HepG2 (cell line): Measurements from ENCODE around the gene DLL1. TPM values are rescaled to one million over a fixed set of nuclear protein-coding genes. Genes with fewer than 3 reads are reported as not detected.

Source experiments
- ATAC-seq: fragments of 200-7000 bp; cut with Tn5 transposase; 3 replicates; pipeline ENCODE4 v1.9.1; 2020; ENCODE audit warnings: mild to moderate bottlenecking, moderate library complexity
- BruUV-seq: library from RNA; stranded (reverse); fragments of 400-500 nt; replicated peaks from 2 replicates; lab custom pipeline; 2021; lab: Mats Ljungman, UMichigan
- CTCF ChIA-PET: fragments of 300-600 bp; formaldehyde crosslinking; extraction: SDS; loops from one replicate; lab custom pipeline; 2021; ENCODE audit warnings: low total read pairs, inconsistent platforms, low intra/inter-chr PET ratio; lab: Yijun Ruan, JAX
- POLR2A ChIA-PET: fragments of 350-600 bp; sonication (Branson Sonifier 250); formaldehyde crosslinking; loops from one replicate; lab custom pipeline; 2020; ENCODE audit warnings: antibody characterized with exemption, inconsistent platforms; lab: Yijun Ruan, JAX
- DNase-seq: peaks from one replicate; pipeline ENCODE4 v3.0.0-alpha.2; 2015; ENCODE audit warnings: low spot score
- FAIRE-seq: peaks from 3 replicates; lab custom pipeline; 2011; peaks lifted over from hg19 to GRCh38; lab: Jason Lieb, UNC
- H2AFZ ChIP-seq: one replicate; pipeline ENCODE4 v1.6.1; 2011; ENCODE audit warnings: low read length, inconsistent platforms
- H3K27ac ChIP-seq: fragments of 300-600 bp; 3 replicates; pipeline ENCODE4 v1.8.0; 2011; ENCODE audit warnings: mixed run types, mild to moderate bottlenecking, mixed read lengths, low read length, inconsistent platforms; ENCODE audit not compliant: insufficient read depth; ENCODE audit errors: extremely low read length
- H3K27me3 ChIP-seq, 2 experiments: fragments of 200-600 bp in 1 of 2; 2 replicates in 1 of 2; 3 replicates in 1 of 2; pipeline versions ENCODE4 v1.6.0 to v1.8.0; 2011; ENCODE audit warnings: low read length in 2 of 2, mild to moderate bottlenecking in 2 of 2, moderate library complexity in 2 of 2, inconsistent platforms in 1 of 2; ENCODE audit not compliant: insufficient read depth in 2 of 2, control insufficient read depth in 1 of 2
- H3K36me3 ChIP-seq, 2 experiments: fragments of 200-600 bp in 1 of 2; replicated peaks in 1 of 2; 2 replicates in 1 of 2; 3 replicates in 1 of 2; pipeline versions ENCODE4 v1.5.1 to v1.8.0; 2011; ENCODE audit warnings: low read length in 2 of 2, inconsistent platforms in 1 of 2; ENCODE audit not compliant: insufficient read depth in 2 of 2, control insufficient read depth in 1 of 2
- H3K4me1 ChIP-seq: 2 replicates; pipeline ENCODE4 v1.5.1; 2012; ENCODE audit warnings: low read length, inconsistent platforms; ENCODE audit not compliant: insufficient read depth
- H3K4me2 ChIP-seq: 2 replicates; pipeline ENCODE4 v1.6.0; 2011; ENCODE audit warnings: low read depth, low read length, inconsistent platforms
- H3K4me3 ChIP-seq, 3 experiments: fragments of 200-600 bp in 1 of 3; sonication (generic), shearing (Covaris generic) in 1 of 3; replicated peaks in 1 of 3; 2 replicates each; pipeline ENCODE4 v1.5.1; 2011 to 2016; ENCODE audit warnings: low read length in 3 of 3, inconsistent platforms in 2 of 3, low read depth in 2 of 3, mild to moderate bottlenecking in 2 of 3, control low read depth in 1 of 3, mixed read lengths in 1 of 3; ENCODE audit not compliant: insufficient read depth in 1 of 3
- H3K79me2 ChIP-seq: one replicate; pipeline ENCODE4 v1.6.1; 2011; ENCODE audit warnings: low read length, inconsistent platforms; ENCODE audit not compliant: insufficient read depth
- H3K9ac ChIP-seq: 2 replicates; pipeline ENCODE4 v1.6.0; 2011; ENCODE audit warnings: mild to moderate bottlenecking, low read depth, low read length, inconsistent platforms; ENCODE audit not compliant: insufficient read depth
- H3K9me3 ChIP-seq: 2 replicates; pipeline ENCODE4 v1.5.1; 2012; ENCODE audit warnings: mild to moderate bottlenecking, low read length
- H4K20me1 ChIP-seq: 2 replicates; pipeline ENCODE4 v1.6.0; 2011; ENCODE audit warnings: inconsistent platforms, mild to moderate bottlenecking, low read length, moderate library complexity; ENCODE audit not compliant: insufficient read depth
- HOMEZ ChIP-seq: IDR thresholded peaks from 2 replicates; pipeline ENCODE4 v1.6.1; 2016; ENCODE audit warnings: low read depth
- MATR3 ChIP-seq: sonication (generic); formaldehyde crosslinking; IDR thresholded peaks from 2 replicates; pipeline ENCODE4 v1.4.0; 2020; ENCODE audit warnings: missing genetic modification reagents
- NFE2L1 ChIP-seq: sonication (generic); formaldehyde crosslinking; IDR thresholded peaks from 2 replicates; pipeline ENCODE4 v1.4.0; 2020; ENCODE audit warnings: missing genetic modification reagents, mild to moderate bottlenecking, borderline replicate concordance
- SUZ12 ChIP-seq: fragments of 150-350 bp; IDR thresholded peaks from 2 replicates; pipeline ENCODE4 v1.6.1; 2014; ENCODE audit warnings: low read depth, low read length
- ZNF136 ChIP-seq: sonication (generic); formaldehyde crosslinking; IDR thresholded peaks from 2 replicates; pipeline ENCODE4 v1.8.1; 2022; ENCODE audit warnings: low read depth, mild to moderate bottlenecking, moderate library complexity, missing genetic modification reagents
- ZNF678 ChIP-seq: sonication (generic); formaldehyde crosslinking; IDR thresholded peaks from 2 replicates; pipeline ENCODE4 v1.4.0; 2020; ENCODE audit warnings: mild to moderate bottlenecking, missing genetic modification reagents
- WGBS: methylation state at CpG from one replicate; pipeline ENCODE4 v1.1.6; 2017; ENCODE audit warnings: low lambda C conversion rate; 5-methylcytosine and 5-hydroxymethylcytosine counted together
- in situ Hi-C: cut with HindIII; loops from 2 replicates; pipeline ENCODE4 v1.10.0; 2017; ENCODE audit warnings: low pct_unique_long_range_greater_than_20kb; ENCODE audit not compliant: extremely low pct_ligation_motif_present
- intact Hi-C: fragments of 100-400 bp; cut with micrococcal nuclease; formaldehyde crosslinking; loops from one replicate; pipeline ENCODE4 v1.10.0; 2022; ENCODE audit not compliant: unreplicated experiment
- polyA plus RNA-seq, 8 experiments: library from polyadenylated mRNA; depleted of rRNA in 3 of 8; stranded (reverse) in 7 of 8; unstranded in 1 of 8; fragments of >200 nt; fragmentation: Illumina TruSeq in 4 of 8; extraction: Trizol in 4 of 8; gene quantifications; 2 replicates each; pipeline versions ENCODE4 v1.2.1 to v1.2.3, GENCODE V29; 2011 to 2016; ENCODE audit warnings: low read depth in 4 of 8, missing spikeins in 1 of 8, mixed read lengths in 1 of 8; ENCODE audit not compliant: insufficient read depth in 1 of 8
- total RNA-seq, 5 experiments: library from RNA; depleted of rRNA; stranded (reverse); fragments of >200 nt; fragmentation: Illumina TruSeq; extraction: Trizol; gene quantifications; 2 replicates each; pipeline ENCODE4 v1.2.3, GENCODE V29; 2016; ENCODE audit warnings: low read depth in 1 of 5
- TF ChIP-seq, protein P1 (sequence below): sonication (generic); formaldehyde crosslinking; IDR thresholded peaks from 2 replicates; pipeline ENCODE4 v1.5.0; 2020; ENCODE audit warnings: missing genetic modification reagents
- TF ChIP-seq, protein P2 (sequence below): sonication (generic); formaldehyde crosslinking; IDR thresholded peaks from 2 replicates; pipeline ENCODE4 v1.5.1; 2020; ENCODE audit warnings: missing genetic modification reagents, mild to moderate bottlenecking, borderline replicate concordance

The DLL1 gene
- total and polyA plus RNA-seq, 2 of the 13 experiments (the other 11 are each of a cell fraction or from before 2014, with no cell fraction given) = not detected

GRCh38 chr6:170286246-170286933, 4.5 kb downstream of the DLL1 start:
- DNase-seq (no peak), FAIRE-seq (no peak), ATAC-seq (no peak)
- Histone ChIP-seq H2AFZ (no peak overlapping the region), H4K20me1 (no peaks in the 10 kb centered on the region; the same call in 1 of the 2 replicates), H3K79me2 (no peaks in the 10 kb centered on the region), H3K9ac (no peak overlapping the region), H3K4me2 (no peak overlapping the region), H3K36me3 (no peaks in the 10 kb centered on the region), H3K27me3 (peaks cover 34 to 89% of the 10 kb centered on the region in 2 experiments), H3K9me3 (no peaks in the 10 kb centered on the region), H3K27ac (no peak overlapping the region), H3K4me1 (peaks cover 15% of the 10 kb centered on the region; the same call in 1 of the 2 replicates), H3K4me3 (no peak overlapping the region)
- in situ Hi-C loops (no loop called here), intact Hi-C loops (no loop called here)
- BruUV-seq = no TSS peak
- CTCF ChIA-PET = no interaction called here
- TF ChIP-seq ZNF136 (CRISPR knock-in tag) (no peak), NFE2L1 (CRISPR knock-in tag) (no peak), ZNF678 (no peak), HOMEZ (CRISPR knock-in tag) (no peak), MATR3 (no peak), SUZ12 (no peak)
- TF ChIP-seq, protein P1, sequence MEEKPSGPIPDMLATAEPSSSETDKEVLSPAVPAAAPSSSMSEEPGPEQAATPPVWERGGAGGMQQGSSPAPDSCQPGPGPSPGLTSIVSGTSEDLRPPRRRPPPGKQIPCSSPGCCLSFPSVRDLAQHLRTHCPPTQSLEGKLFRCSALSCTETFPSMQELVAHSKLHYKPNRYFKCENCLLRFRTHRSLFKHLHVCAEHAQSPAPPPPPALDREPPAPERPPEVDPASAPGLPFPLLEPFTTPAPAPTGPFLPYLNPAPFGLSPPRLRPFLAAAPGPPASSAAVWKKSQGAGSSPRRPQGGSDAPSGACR (CRISPR knock-in tag) = no peak
- TF ChIP-seq, protein P2, sequence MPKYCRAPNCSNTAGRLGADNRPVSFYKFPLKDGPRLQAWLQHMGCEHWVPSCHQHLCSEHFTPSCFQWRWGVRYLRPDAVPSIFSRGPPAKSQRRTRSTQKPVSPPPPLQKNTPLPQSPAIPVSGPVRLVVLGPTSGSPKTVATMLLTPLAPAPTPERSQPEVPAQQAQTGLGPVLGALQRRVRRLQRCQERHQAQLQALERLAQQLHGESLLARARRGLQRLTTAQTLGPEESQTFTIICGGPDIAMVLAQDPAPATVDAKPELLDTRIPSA (CRISPR knock-in tag) = no peak
- 17% methylated on average over 21 of the region's 26 CpGs for WGBS
- POLR2A ChIA-PET = interaction anchor here (1.6 kb wide), 1 partner anchor 20 kb away, joined by 4 read pairs; no protein-coding TSS in a partner anchor
